SIG-M5 treated with dmso at 0.1 percent for 504 hours (cell line): ENCODE measurements around the gene SPPL3.

ENCODE experiments used
- DNase-seq: peaks from one replicate; lab custom pipeline; 2025; ENCODE audit not compliant: unreplicated experiment; lab: John Stamatoyannopoulos, UW

Gene SPPL3

DNA sequence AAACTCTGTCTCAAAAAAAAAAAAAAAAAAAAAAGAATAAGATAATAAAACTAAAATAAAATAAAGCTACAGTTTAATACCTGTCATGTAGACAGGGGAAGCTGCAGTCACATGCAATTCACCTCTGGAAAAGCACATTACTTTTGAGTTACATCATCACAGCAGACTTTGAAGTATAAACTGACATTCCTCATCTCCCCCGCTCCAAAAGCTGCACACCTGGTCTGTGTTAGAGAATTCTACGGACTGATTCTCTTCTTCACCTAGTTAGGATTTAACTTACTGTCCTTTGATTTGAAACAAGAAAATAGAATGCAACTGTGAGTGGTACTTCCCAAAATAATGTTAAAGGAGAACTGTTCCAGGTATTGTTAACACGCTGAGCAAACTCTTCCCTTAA, 25.1 kb downstream of the SPPL3 start:
- DNase-seq = no peak

DNA sequence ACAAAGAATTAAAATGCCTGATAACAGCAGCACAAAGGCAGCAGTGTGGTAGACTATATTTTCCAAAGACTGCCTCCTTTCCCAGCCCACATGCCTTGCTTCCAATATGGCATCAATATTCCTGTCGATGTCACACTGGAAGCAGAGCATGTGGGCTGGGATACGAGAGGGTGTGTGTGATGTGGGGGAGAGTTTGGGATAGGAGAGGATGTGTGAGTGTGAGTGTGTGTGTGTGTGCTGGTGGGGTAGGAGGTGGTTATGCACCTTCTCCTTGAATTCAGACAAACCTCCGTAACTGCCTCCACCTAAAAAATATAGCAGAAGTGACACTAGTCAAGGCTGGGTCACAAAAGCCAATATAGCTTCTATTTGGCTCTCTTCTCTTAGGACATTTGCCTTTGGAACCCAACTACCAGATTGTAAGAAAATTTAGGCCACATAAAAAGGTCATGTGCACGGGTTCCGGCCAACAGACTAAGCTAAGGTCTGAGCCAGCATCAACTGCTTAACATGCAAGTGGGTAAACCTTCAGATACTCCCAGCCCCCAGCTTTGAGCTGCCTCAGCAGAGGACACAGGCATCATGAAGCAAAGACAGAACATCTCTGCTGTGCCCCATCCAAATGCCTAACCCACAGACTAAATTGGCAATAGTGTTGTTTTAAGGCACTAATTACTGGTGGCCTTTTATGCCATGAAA, 29.5 kb downstream of the SPPL3 start:
- DNase-seq = no peak

- DNase-seq = peak; percentile 45
These were observed 30.9 kb downstream of the SPPL3 start for GRCh38 chr12:120873226-120873625.

- DNase-seq = no peak
These were observed 31.7 kb downstream of the SPPL3 start for GRCh38 chr12:120872487-120872886.

- DNase-seq = no peak
These were observed 33.7 kb downstream of the SPPL3 start for GRCh38 chr12:120870415-120870814.

GRCh38 chr12:120869376-120869775, 34.8 kb downstream of the SPPL3 start:
- DNase-seq = no peak

DNA sequence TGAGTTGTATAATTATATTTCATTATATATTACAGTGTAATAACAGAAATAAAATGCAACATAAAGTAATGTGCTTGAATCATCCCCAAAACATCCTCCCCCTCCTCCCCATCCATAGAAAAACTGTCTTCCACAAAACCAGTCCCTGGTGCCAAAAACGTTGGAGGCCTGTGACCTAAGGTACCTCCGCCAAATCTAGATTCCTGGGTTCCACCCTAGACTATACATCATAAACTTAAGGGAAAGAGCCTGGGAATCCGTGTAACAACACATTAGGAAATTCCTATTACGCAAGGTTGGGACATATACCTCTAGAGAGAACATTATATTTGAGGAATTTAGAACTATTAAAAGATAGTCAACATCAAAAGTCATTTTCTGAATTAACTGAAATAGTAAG, 38.0 kb downstream of the SPPL3 start:
- DNase-seq = no peak

- no peak for DNase-seq
These were observed 39.1 kb downstream of the SPPL3 start for GRCh38 chr12:120865098-120865497.

GRCh38 chr12:120862664-120863063, 41.5 kb downstream of the SPPL3 start:
- no peak for DNase-seq

- no peak for DNase-seq
These were observed 42.9 kb downstream of the SPPL3 start for GRCh38 chr12:120861074-120861795.

DNA sequence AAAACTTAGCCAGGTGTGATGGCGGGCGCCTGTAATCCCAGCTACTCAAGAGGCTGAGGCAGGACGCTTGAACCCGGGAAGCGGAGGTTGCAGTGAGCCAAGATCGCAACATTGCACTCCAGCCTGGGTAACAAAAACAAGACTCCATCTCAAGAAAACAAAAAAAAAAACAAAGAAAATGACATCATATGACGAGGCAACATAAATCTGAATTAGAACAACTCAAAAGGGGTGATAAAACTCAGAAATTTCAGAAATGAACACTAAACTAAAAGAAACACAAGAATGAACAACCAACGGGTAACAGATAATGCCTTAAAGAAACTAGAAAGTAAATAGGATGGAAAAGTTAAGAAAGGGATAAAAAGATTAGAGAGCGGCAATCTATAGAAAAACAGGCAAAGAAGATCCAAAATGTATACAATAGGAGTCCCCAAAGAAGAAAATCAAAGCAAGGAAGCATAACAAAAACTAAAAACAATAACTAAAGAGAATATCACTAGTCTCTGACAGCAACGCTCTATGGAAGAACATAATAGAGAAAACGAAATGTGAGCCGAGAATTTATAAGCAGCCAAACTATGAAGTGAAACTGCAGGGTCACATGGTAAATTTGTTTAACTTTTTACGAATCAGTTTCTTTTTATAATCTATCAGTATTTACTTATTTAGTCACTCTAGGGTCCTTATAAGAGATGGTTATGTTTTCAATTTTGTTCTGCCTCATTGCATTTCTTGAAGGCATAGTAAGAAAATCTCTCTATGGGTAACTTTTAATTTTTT, 45.7 kb downstream of the SPPL3 start:
- DNase-seq = no peak

DNA sequence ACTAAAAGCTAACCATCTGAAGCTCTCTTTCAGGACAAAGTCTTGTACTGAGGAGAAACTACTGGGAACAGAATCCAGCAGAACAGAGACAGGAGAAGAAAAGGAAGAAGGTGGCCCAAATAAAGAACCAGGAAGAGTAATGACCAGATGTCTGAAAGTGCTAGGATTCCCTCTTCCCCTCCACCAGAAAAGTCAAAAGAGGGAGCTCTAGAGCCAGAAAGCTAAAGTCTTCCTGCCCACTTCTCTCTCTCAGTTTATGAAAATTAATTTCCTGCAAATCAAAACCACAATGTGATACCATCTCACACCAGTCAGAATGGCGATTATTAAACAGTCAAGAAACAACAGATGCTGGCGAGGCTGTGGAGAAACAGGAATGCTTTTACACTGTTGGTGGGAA, 47.2 kb downstream of the SPPL3 start:
- peak; percentile 39 for DNase-seq

DNA sequence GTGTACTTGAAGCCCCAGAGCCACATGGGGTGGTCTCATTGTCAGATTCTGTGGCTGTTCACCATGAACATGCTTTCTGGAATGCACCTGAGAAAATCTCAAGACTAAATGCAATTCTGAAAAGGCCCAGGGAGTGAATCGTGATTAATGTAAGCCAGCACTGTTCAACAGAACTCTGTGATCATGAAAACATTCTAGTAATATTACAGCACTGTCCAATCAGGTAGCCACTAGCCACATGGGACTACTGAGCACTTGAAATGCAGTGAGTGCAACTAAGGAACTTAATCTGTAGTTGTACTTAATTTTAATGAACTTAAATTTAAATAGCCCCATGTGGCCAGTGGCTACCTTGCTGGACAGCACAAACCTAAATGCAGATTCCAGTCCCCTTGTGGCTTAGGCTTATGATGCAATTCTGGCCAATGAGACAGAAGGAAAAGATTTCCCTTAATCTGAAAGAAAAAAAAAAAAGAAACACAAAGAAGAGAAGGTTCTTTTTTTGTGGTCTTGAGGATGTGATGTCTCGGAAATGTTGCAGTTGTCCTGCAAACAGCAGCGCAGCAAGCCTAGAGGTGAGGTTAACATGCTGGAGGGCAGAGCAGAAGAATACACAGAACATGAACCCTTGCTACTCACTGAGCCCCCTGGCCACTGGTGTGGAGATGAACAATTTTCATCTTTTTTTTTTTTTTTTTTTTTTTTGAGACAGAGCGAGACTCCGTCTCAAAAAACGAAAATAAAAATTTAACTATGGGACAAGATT, 48.2 kb downstream of the SPPL3 start:
- DNase-seq = no peak

- DNase-seq = no peak
These were observed 49.4 kb downstream of the SPPL3 start for GRCh38 chr12:120854804-120855203.

GRCh38 chr12:120853188-120853587, 51.0 kb downstream of the SPPL3 start:
- peak; percentile 27 for DNase-seq

DNA sequence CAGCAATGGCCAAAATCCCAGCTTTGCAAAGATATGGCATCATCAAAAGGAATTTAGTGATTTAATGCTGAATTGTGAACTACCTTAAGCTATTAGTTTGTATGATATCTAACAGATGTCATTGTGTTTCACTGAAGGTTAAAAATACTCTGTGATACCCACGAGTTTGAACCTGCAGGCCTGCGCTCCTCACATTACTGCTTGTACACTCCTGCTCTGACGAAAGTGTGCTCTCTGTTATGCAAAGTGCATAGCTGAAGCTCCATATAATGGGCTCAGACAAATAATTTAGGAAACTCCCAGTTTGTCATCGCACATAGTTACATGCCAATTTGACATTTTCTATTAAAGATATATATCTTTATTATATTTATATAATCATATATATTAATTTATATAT, 52.2 kb downstream of the SPPL3 start:
- no peak for DNase-seq

DNA sequence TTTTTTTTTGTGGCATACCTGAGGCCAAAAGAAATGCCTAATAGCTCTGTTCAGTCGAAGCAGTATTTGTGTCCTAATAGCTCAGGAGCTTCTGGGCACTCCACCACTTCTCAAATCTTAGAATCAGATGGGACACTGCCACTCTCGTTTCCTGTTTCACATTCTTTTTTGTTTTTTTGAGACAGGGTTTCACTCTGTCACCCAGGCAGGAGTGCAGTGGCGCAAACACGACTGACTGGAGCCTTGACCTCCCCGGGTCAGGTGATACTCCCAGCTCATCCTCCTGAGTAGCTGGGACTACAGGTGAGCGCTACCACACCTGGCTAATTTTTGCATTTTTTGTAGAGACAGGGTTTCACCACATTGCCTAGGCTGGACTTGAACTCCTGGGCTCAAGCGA, 52.7 kb downstream of the SPPL3 start:
- DNase-seq = peak; percentile 36

DNA sequence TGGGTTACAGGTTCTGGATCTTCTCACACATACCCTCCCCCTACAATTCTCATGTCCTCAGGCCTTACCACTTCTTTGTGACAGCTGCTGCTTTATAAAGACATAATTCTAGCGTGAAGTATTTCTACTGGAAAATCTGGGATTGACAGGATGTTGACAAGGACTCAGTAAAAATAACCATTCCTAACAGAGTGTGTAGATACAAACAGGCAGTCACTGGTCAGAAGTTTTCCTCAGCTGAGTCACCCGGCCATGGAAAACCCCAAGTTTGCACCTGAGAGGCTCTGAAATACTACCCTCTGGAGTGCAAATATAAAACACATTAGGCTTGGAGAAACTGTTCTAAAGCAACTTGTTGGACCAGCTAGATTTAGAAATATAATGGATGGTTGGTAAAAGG, 54.4 kb downstream of the SPPL3 start:
- DNase-seq = no peak

DNA sequence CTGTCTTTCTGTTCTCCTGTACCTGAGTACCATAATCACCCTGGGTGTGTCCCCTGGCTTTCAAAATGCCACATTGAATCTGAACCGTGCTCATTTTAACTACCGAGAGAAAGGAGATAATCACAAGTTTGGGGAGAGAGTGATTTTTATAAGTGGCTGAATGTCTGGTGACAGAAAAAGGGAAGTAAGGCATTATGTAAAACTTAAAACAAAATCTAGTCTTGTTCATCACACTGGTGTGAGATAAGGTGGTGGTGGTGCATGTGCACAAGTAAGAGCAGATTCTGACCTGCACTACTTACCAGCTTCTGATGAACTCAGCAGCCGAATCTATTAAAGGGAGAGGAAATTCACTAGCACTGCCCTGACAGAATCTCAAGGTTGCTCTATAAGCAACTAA, 56.3 kb downstream of the SPPL3 start:
- DNase-seq = peak; percentile 58

- DNase-seq = no peak
These were observed 56.8 kb downstream of the SPPL3 start for GRCh38 chr12:120847392-120847791.

GRCh38 chr12:120846721-120847120, 57.4 kb downstream of the SPPL3 start:
- no peak for DNase-seq
